Suprapubic skin (tissue), 4 donors: ENCODE measurements around the gene ZBTB47. TPM values are rescaled to one million over a fixed set of nuclear protein-coding genes. Genes with fewer than 3 reads are reported as not detected.

Source experiments
- DNase-seq, 2 donors: peaks; one replicate each; pipeline ENCODE4 v3.0.0-alpha.2; 2019; ENCODE audit warnings: low spot score in 2 of 2
- H3K27ac ChIP-seq: fragments of 200-600 bp; sonication (generic); one replicate; pipeline ENCODE4 v1.5.1; 2019
- H3K27me3 ChIP-seq: fragments of 200-600 bp; sonication (generic); one replicate; pipeline ENCODE4 v1.5.1; 2019
- H3K36me3 ChIP-seq: fragments of 200-600 bp; sonication (generic); one replicate; pipeline ENCODE4 v1.5.1; 2019
- H3K4me1 ChIP-seq: fragments of 200-600 bp; sonication (generic); one replicate; pipeline ENCODE4 v1.5.1; 2019
- H3K4me3 ChIP-seq: fragments of 200-600 bp; sonication (generic); one replicate; pipeline ENCODE4 v1.5.1; 2019; ENCODE audit warnings: mild to moderate bottlenecking
- H3K9me3 ChIP-seq: fragments of 200-600 bp; sonication (generic); one replicate; pipeline ENCODE4 v1.5.1; 2019
- EP300 ChIP-seq: sonication (generic); formaldehyde crosslinking; IDR thresholded peaks from one replicate; pipeline ENCODE4 v1.6.1; 2017; ENCODE audit warnings: antibody characterized with exemption
- POLR2A ChIP-seq, 2 donors: fragments of 450-650 bp; IDR thresholded peaks; one replicate each; pipeline ENCODE4 v1.6.1; 2017; ENCODE audit warnings: antibody characterized with exemption in 2 of 2, mild to moderate bottlenecking in 2 of 2, moderate library complexity in 2 of 2
- POLR2AphosphoS5 ChIP-seq, 3 donors: sonication (generic); formaldehyde crosslinking; IDR thresholded peaks; one replicate each; pipeline ENCODE4 v1.6.1; 2017; ENCODE audit warnings: antibody characterized with exemption in 3 of 3
- WGBS: methylation state at CpG from one replicate; pipeline ENCODE4 v1.1.5; 2018; 5-methylcytosine and 5-hydroxymethylcytosine counted together
- total RNA-seq, 4 donors: library from RNA; depleted of rRNA; stranded (reverse); fragments of >200 nt; gene quantifications; one replicate each; pipeline ENCODE4 v1.1.0, GENCODE V29; 2016
- TF ChIP-seq, protein P1 (sequence below), 2 donors: fragments of 200-600 bp in 1 of 2; fragments of 450-650 bp in 1 of 2; sonication (generic) in 1 of 2; IDR thresholded peaks; one replicate each; pipeline ENCODE4 v1.5.1; 2016 to 2019; ENCODE audit warnings: antibody characterized with exemption in 2 of 2, mild to moderate bottlenecking in 1 of 2, moderate library complexity in 1 of 2

Gene ZBTB47
- total RNA-seq, 4 donors from 2014 or later: 17.9 to 36.1 (median 20.7) TPM

DNA sequence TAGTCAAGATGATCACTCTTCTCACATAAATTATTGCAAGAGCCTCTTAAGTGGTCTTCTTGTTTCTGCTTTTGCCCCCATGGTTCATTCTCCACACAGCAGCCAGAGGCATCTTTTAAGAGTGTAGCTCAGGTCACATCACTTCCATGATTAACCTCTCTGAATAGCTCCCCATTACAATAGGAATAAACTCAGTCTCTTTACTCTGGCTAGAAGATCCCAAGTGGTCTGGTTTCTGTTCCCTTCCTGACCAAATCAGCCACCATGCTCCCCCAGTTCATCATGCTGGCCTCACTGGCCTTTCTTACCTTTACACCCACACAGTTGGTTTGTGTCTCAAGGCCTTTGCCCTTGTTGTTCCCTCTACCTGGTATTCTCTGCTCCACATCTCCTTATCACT, 40.9 kb downstream of the ZBTB47 start:
- no peaks in the 10 kb centered on the region for H3K9me3 ChIP-seq
- H3K27me3 ChIP-seq: no peaks in the 10 kb centered on the region
- H3K36me3 ChIP-seq: no peaks in the 10 kb centered on the region
- H3K4me3 ChIP-seq: no peak overlapping the region
- TF ChIP-seq POLR2A (IDR thresholded peaks at IDR 0.05) (no peak), POLR2AphosphoS5 (IDR thresholded peaks at IDR 0.05) (no peak), EP300 (no peak)
- TF ChIP-seq, protein P1, sequence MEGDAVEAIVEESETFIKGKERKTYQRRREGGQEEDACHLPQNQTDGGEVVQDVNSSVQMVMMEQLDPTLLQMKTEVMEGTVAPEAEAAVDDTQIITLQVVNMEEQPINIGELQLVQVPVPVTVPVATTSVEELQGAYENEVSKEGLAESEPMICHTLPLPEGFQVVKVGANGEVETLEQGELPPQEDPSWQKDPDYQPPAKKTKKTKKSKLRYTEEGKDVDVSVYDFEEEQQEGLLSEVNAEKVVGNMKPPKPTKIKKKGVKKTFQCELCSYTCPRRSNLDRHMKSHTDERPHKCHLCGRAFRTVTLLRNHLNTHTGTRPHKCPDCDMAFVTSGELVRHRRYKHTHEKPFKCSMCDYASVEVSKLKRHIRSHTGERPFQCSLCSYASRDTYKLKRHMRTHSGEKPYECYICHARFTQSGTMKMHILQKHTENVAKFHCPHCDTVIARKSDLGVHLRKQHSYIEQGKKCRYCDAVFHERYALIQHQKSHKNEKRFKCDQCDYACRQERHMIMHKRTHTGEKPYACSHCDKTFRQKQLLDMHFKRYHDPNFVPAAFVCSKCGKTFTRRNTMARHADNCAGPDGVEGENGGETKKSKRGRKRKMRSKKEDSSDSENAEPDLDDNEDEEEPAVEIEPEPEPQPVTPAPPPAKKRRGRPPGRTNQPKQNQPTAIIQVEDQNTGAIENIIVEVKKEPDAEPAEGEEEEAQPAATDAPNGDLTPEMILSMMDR (IDR thresholded peaks at IDR 0.05): no peak
- H3K27ac ChIP-seq: no peak overlapping the region
- DNase-seq: no peak
- no peaks in the 10 kb centered on the region for H3K4me1 ChIP-seq

DNA sequence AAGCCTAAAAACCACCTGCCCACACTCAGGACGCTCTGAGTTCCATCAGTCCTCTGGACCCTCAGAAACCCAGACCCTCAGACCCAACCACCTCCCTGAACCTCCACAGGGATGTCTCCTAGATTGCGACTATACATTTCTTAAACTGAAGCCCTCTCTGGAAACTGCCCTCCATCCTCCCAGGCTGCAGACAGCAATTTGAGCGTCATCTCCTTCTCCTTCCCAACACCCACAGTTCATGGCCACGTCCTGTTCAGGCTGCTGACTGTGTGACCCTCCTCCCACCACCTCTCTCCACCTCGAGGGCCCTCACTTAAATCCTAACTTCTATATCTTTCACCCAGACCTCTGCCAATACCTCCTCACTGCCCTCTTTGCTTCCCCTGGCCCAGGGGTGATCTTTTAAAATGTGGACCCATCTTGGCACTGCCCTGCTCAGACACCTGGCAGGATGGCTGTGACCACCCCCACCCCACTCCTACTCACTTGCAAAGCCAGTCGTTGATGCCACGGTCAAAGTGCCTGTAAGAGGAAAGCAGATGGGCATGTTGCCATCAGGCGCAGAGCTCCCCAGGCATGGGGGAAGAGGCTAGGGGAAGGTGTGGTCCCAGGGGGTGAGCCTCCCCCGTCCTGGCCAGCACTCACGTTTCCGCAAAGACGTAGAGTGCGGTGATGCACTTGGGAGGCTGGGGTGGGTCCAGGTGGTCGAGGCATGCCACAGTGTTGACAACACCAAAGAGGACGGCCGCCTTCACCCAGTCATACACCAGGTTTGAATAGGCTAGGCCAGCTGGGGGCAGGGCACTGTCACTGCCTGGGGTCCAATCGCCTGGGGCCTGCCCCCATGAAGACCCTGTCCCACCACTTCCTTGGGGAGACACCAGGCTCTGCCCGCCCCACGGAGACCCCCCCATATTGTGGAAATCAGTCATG, 43.1 kb downstream of the ZBTB47 start:
- DNase-seq: no peak
- Histone ChIP-seq H3K27me3 (no peaks in the 10 kb centered on the region), H3K36me3 (no peaks in the 10 kb centered on the region), H3K4me1 (no peaks in the 10 kb centered on the region), H3K4me3 (no peak overlapping the region), H3K27ac (no peak overlapping the region), H3K9me3 (no peaks in the 10 kb centered on the region)
- 63% methylated on average over 15 of the region's 19 CpGs for WGBS
- no peak for TF ChIP-seq POLR2A (IDR thresholded peaks at IDR 0.05)
- TF ChIP-seq, protein P1 (IDR thresholded peaks at IDR 0.05): no peak
- TF ChIP-seq EP300: no peak
- TF ChIP-seq POLR2AphosphoS5 (IDR thresholded peaks at IDR 0.05): no peak

GRCh38 chr3:42697289-42698051, 44.0 kb downstream of the ZBTB47 start:
- H3K9me3 ChIP-seq: no peaks in the 10 kb centered on the region
- no peak overlapping the region for H3K4me3 ChIP-seq
- H3K27ac ChIP-seq: no peak overlapping the region
- H3K36me3 ChIP-seq: no peaks in the 10 kb centered on the region
- no peaks in the 10 kb centered on the region for H3K4me1 ChIP-seq
- H3K27me3 ChIP-seq: no peaks in the 10 kb centered on the region
- DNase-seq: no peak
- WGBS: 88% methylated on average over 15 of the region's 18 CpGs
- TF ChIP-seq POLR2A (IDR thresholded peaks at IDR 0.05) (no peak), POLR2AphosphoS5 (IDR thresholded peaks at IDR 0.05) (no peak), EP300 (no peak)
- TF ChIP-seq, protein P1 (IDR thresholded peaks at IDR 0.05): no peak

GRCh38 chr3:42698216-42698910, 44.9 kb downstream of the ZBTB47 start:
- 89% methylated on average over 6 of the region's 7 CpGs for WGBS
- no peak overlapping the region for H3K27ac ChIP-seq
- no peaks in the 10 kb centered on the region for H3K4me1 ChIP-seq
- H3K9me3 ChIP-seq: no peaks in the 10 kb centered on the region
- H3K36me3 ChIP-seq: no peaks in the 10 kb centered on the region
- TF ChIP-seq, protein P1 (IDR thresholded peaks at IDR 0.05): no peak
- TF ChIP-seq POLR2A (IDR thresholded peaks at IDR 0.05) (no peak), POLR2AphosphoS5 (IDR thresholded peaks at IDR 0.05) (no peak), EP300 (no peak)
- no peak overlapping the region for H3K4me3 ChIP-seq
- DNase-seq: no peak
- H3K27me3 ChIP-seq: no peaks in the 10 kb centered on the region

GRCh38 chr3:42698911-42699230, 45.4 kb downstream of the ZBTB47 start:
- H3K4me3 ChIP-seq: no peak overlapping the region
- DNase-seq: no peak
- H3K9me3 ChIP-seq: no peaks in the 10 kb centered on the region
- no peak overlapping the region for H3K27ac ChIP-seq
- H3K36me3 ChIP-seq: no peaks in the 10 kb centered on the region
- TF ChIP-seq POLR2A (IDR thresholded peaks at IDR 0.05) (no peak), POLR2AphosphoS5 (IDR thresholded peaks at IDR 0.05) (no peak), EP300 (no peak)
- TF ChIP-seq, protein P1 (IDR thresholded peaks at IDR 0.05): no peak
- 77% methylated on average over 9 of the region's 9 CpGs for WGBS
- H3K27me3 ChIP-seq: no peaks in the 10 kb centered on the region
- no peaks in the 10 kb centered on the region for H3K4me1 ChIP-seq
